GM18520 (cell line): ENCODE data around the gene PTPRG.

Source experiments
- ATAC-seq: cut with Tn5 transposase; IDR thresholded peaks from one replicate; pipeline ENCODE4 v1.9.1; 2021; ENCODE audit not compliant: unreplicated experiment

The PTPRG gene

GRCh38 chr3:61910732-61911131, 349.4 kb downstream of the PTPRG start:
- ATAC-seq, result no peak

GRCh38 chr3:61912158-61912557, 350.8 kb downstream of the PTPRG start:
- peak; percentile 80 for ATAC-seq

GRCh38 chr3:61913701-61914100, 352.3 kb downstream of the PTPRG start:
- no peak for ATAC-seq

GRCh38 chr3:61914276-61914675, 352.9 kb downstream of the PTPRG start:
- ATAC-seq, result no peak

- ATAC-seq, result no peak
Measured at GRCh38 chr3:61915296-61915695, 353.9 kb downstream of the PTPRG start.

- ATAC-seq, result no peak
Measured at GRCh38 chr3:61919371-61919770, 358.0 kb downstream of the PTPRG start.

GRCh38 chr3:61922118-61922517, 360.7 kb downstream of the PTPRG start:
- ATAC-seq, result no peak

- no peak for ATAC-seq
Measured at GRCh38 chr3:61924090-61924735, 362.8 kb downstream of the PTPRG start.

GRCh38 chr3:61924991-61925390, 363.6 kb downstream of the PTPRG start:
- no peak for ATAC-seq

- ATAC-seq, result no peak
Measured at GRCh38 chr3:61925721-61926120, 364.4 kb downstream of the PTPRG start.

GRCh38 chr3:61926923-61927322, 365.6 kb downstream of the PTPRG start:
- no peak for ATAC-seq

- ATAC-seq, result no peak
Measured at GRCh38 chr3:61927332-61927731, 366.0 kb downstream of the PTPRG start.

- no peak for ATAC-seq
Measured at GRCh38 chr3:61928039-61928438, 366.7 kb downstream of the PTPRG start.

GRCh38 chr3:61928776-61929314, 367.5 kb downstream of the PTPRG start:
- no peak for ATAC-seq

- no peak for ATAC-seq
Measured at GRCh38 chr3:61929617-61930016, 368.2 kb downstream of the PTPRG start.

GRCh38 chr3:61932499-61932898, 371.1 kb downstream of the PTPRG start:
- ATAC-seq, result no peak

- ATAC-seq, result no peak
Measured at GRCh38 chr3:61933798-61934504, 372.6 kb downstream of the PTPRG start.

GRCh38 chr3:61934505-61934871, 373.1 kb downstream of the PTPRG start:
- ATAC-seq, result no peak

- ATAC-seq, result no peak
Measured at GRCh38 chr3:61935814-61936213, 374.4 kb downstream of the PTPRG start.

- no peak for ATAC-seq
Measured at GRCh38 chr3:61936344-61936937, 375.1 kb downstream of the PTPRG start.

- no peak for ATAC-seq
Measured at GRCh38 chr3:61937477-61937876, 376.1 kb downstream of the PTPRG start.

- ATAC-seq, result no peak
Measured at GRCh38 chr3:61938878-61939549, 377.6 kb downstream of the PTPRG start.
